ENCODE results near the gene GLTP.
"Not testable (repeated sequence)": the region's sequence is repeated elsewhere in the genome, so short reads cannot be mapped to it uniquely, and the experiment has no call there.

GLTP gene

GRCh38 chr12:109900752-109901580, 20.6 kb upstream of the GLTP start:
- no peak for FAIRE-seq

DNA sequence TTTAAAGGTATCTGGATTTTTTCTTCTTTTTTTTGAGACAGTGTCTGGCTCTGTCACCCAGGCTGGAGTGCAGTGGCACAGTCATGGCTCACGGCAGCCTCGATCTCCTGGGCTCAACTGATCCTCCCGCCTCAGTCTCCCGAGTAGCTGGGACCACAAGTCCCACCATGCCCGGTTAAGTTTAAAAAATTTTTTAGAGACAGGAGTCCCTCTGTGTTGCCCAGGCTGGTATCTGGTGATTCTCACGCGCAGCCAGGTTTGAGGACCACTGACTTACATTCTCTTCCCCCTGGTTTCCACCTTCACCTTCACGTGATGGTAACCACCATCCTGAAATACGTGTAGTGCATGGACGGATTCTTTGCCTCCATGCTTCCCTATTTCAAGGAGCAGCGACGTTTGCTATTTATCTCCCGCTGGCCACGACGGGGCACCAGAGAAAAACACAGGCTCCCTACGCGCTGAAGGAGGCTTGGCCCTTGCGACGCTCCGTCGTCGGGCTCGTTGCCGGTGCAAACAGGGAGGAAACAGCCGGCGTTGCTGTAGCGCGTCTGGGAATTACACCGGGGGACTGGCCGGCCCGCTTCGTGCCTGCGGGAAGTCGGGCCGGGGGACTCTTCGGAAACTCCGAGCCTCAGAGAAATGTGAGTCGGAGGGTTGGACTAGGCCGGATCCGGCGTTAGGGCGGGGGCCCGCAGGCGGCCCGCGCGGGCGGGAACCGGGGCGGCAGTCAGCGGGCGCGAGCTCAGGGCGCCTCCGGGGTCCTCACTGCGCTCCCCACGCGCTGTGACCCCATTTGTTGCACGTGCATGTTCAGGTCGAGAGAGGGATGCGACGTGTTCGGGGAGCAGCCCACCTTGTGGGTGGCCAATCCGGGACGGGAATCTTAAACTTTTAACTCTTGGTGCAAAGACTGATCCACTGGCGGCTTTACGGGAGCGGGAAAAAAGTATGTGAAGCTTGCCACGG, 19.7 kb upstream of the GLTP start, which contains the start of gene TCHP:
TCHP (plus strand) TSS at position 492 of the 969 bp plus-strand sequence. CDS start 2,753 bp downstream, outside the sequence.
- FAIRE-seq, result no peak

GRCh38 chr12:109899345-109899744, 19.0 kb upstream of the GLTP start:
- FAIRE-seq, result not testable (repeated sequence)

DNA sequence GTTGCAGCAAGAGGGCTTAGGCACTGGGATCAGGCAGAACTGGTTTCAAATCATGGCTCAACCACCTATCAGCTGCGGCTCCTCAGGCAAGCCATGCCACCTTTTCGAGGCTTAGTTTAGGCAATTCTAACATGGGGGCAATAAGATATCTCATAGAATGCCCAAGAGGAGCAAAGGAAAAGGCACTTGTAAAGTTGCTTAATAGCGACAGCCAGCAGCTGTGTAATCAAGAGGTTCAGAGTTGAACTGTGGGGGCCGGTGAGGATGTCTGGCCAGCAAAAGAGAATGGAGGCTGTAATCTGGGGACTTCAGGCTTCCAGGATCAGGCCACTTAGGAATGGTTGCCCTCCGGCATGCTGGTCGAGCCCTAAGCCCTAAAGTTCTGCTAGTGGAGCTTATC, 16.7 kb upstream of the GLTP start:
- FAIRE-seq, result no peak

DNA sequence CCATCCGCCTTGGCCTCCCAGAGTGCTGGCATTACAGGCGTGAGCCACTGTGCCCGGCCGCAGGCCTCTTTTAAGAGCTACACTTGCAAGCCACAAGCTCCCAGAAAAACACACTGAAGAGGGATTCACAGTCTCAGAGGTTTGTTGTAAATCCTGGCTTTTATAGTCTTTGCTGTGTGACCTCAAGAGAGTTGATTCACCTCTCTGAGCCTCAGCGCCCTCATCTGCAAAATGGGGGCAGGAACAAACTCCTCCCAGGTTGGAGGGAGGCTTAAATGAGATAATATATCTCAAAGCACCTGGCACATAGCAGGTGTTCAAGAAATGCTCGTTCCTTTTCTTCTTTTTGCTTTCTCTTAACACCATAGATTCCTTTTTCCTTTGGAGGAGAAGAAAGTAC, 15.8 kb upstream of the GLTP start:
- FAIRE-seq, result no peak

DNA sequence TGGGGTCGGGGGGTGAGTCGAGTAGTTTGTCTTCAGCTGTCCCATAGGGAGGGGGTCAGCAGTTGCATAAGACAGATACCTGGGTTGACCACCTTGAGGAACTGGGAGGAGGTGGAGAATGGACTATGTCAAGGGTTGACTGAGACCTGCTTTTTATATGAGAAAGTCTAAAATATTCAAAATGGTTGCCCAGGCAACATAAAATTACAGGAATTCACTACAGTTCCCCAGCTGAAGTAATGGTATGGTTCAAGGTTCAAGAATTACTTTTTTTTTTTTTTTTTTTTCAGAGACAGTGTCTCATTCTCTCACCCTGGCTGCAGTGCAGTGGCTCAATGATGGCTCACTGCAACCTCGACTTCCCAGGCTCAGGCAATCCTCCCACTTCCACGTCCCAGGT, 14.6 kb upstream of the GLTP start:
- no peak for FAIRE-seq

- no peak for FAIRE-seq
Measured at GRCh38 chr12:109893261-109893995, 13.1 kb upstream of the GLTP start.

DNA sequence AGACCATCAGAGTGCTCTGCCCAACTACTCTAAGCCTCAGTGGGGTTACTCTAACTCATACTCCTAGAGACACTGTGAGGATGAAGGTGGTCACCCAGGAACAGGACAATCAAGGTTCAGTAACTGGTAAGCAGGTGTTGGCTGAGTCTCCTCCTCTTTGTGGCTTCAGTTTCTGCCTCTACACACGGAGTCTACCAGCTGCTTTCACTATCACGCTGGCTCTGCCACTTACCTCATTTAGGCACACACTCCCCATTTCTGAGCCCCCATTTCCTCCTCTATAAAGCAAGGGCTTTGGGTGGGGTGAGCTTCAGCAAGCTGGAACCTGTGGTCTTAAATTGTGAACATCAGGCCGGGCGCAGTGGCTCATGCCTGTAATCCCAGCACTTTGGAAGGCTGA, 12.4 kb upstream of the GLTP start:
- no peak for FAIRE-seq

GRCh38 chr12:109892165-109892715, 11.9 kb upstream of the GLTP start:
- no peak for FAIRE-seq

DNA sequence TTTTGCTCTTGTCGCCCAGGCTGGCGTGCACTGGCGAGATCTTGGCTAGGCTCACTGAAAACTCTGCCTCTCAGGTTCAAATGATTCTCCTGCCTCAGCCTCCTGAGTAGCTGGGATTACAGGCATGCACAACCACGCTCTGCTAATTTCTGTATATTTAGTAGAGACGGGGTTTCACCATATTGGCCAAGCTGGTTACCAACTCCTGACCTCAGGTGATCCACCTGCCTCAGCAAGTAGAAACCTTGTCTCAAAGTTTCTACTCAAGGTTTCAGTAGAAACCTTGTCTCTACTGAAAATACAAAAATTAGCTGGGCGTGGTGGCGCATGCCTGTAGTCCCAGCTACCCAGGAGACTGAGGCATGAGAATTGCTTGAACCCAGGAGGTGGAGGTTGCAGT, 11.4 kb upstream of the GLTP start:
- FAIRE-seq, result not testable (repeated sequence)

- no peak for FAIRE-seq
Measured at GRCh38 chr12:109890620-109891170, 10.4 kb upstream of the GLTP start.

DNA sequence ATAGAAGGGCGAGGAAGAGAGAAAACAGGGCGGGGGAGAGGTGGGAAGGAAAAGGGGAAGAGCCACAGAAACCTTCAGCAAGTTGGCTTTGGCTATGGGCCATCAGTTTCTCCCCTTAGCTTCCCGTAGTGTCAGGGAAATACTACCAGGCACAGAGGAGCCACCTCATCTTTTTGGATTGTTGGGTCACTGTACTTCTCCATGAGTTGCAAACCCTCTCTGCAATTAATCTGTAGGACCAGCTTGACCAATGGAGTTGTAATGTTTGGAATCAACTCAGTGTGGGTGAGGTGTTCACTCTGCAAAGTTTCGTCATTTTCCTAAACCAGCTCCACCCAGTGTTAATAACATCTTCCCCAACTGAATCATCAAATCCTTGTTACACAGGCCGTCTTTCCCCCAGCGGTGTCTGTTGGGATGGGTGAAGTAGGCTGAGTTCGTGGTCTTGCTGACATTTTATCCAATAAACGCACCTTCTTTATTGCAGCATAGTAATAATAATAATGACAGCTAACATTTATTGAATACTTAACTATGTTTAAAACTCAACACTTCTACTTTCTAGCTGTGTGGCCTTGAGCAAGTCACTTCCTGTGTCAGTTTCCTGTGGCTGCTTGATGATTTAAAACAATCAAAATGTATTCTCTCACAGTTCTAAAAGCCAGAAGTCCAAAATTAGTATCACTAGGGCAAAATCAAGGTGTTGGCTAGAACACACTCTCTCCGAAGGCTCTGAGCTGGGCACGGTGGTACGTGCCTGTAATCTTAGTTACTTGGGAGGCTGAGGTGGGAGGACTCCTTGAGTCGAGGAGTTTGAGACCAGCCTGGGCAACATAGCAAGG, 8.1 kb upstream of the GLTP start:
- FAIRE-seq, result no peak

GRCh38 chr12:109885616-109886015, 5.3 kb upstream of the GLTP start:
- no peak for FAIRE-seq

DNA sequence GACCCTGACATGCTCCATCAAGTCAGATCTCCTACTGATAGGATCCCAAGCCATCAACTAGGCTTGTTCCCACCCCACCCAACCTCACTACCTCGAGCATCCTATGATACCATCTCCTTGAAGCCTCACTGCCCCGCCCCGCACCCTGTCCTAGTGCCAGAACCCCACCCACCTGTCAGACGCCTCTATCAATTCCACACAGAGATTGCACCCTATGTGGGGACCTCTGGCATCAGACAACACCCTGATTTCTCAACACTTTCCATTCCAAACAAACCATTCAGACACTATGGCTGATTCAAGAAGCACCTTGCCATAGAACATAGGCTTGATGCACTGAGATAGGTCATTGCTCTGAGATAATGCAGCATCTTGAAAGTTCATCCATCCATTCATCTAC, 3.1 kb upstream of the GLTP start:
- FAIRE-seq, result no peak

DNA sequence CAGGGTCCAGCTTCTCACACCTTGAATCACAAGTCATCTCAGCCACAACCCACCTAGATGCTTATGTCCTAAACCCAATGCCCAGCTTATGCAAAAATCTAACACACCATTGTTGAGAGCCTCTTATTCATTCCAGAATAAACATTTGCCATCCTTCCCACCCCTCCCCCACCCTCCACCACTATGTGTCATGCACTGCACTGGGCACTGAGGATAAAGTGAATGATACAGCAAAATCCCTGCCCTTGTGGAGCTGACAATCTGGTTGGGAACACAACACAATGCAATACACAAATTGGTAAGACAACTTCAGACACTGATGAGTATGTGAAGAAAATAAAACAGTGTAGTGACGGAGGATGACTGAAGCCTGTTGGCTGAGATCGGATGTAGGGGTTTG, 1.4 kb upstream of the GLTP start:
- FAIRE-seq, result no peak

GRCh38 chr12:109880938-109881337, 597 bp upstream of the GLTP start:
- no peak for FAIRE-seq

GRCh38 chr12:109879351-109880042, 844 bp downstream of the GLTP start:
- no peak for FAIRE-seq

GRCh38 chr12:109878749-109879148, 1.6 kb downstream of the GLTP start:
- no peak for FAIRE-seq

GRCh38 chr12:109878247-109878625, 2.1 kb downstream of the GLTP start:
- no peak for FAIRE-seq

GRCh38 chr12:109877504-109878246, 2.7 kb downstream of the GLTP start:
- no peak for FAIRE-seq
